Coronary artery (tissue), 2 donors: ENCODE measurements around the gene GJA1.
"Not testable (repeated sequence)": the region's sequence is repeated elsewhere in the genome, so short reads cannot be mapped to it uniquely, and the experiment has no call there.

Experiments used
- DNase-seq: peaks from one replicate; pipeline ENCODE4 v3.0.0-alpha.2; 2017; ENCODE audit warnings: low spot score
- H3K27ac ChIP-seq, 2 donors: fragments of 200-600 bp; sonication (generic); one replicate each; pipeline ENCODE4 v1.5.1; 2016 to 2019
- H3K4me3 ChIP-seq: fragments of 200-600 bp; sonication (generic); 2 replicates; pipeline ENCODE4 v1.5.1; 2016; ENCODE audit warnings: mild to moderate bottlenecking, moderate library complexity
- TF ChIP-seq, protein P1 (sequence below): fragments of 200-600 bp; sonication (generic); IDR thresholded peaks from one replicate; pipeline ENCODE4 v1.5.1; 2019; ENCODE audit warnings: antibody characterized with exemption

Gene GJA1

DNA sequence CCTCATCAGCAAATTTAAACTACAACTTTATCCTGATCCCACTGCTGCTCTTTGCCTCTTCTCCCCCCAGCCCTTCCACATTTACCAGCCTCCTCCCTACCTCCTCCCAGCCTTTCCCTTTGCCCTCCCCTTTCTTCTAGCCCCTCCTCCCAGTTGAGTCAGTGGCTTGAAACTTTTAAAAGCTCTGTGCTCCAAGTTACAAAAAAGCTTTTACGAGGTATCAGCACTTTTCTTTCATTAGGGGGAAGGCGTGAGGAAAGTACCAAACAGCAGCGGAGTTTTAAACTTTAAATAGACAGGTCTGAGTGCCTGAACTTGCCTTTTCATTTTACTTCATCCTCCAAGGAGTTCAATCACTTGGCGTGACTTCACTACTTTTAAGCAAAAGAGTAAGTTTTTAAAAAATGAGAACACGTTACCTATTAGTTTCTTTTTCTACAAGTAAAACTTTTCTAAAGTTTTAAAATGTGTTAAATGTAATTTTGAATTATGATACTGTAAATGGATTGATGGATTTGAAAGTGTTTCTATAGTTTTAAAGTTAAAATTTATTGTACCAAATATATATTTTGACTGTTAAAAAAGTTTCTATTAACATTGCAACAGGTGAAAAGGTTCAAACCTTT, at the start of gene GJA1:
TSS of gene GJA1 (plus strand) at position 203 of the 626 bp plus-strand sequence. CDS start 11,202 bp downstream, outside the sequence.
- Histone ChIP-seq H3K4me3 (peak within 1 kb of the TSS; percentile 80), H3K27ac (peak within 1 kb of the TSS; percentile 93 to 95)
- TF ChIP-seq, protein P1, sequence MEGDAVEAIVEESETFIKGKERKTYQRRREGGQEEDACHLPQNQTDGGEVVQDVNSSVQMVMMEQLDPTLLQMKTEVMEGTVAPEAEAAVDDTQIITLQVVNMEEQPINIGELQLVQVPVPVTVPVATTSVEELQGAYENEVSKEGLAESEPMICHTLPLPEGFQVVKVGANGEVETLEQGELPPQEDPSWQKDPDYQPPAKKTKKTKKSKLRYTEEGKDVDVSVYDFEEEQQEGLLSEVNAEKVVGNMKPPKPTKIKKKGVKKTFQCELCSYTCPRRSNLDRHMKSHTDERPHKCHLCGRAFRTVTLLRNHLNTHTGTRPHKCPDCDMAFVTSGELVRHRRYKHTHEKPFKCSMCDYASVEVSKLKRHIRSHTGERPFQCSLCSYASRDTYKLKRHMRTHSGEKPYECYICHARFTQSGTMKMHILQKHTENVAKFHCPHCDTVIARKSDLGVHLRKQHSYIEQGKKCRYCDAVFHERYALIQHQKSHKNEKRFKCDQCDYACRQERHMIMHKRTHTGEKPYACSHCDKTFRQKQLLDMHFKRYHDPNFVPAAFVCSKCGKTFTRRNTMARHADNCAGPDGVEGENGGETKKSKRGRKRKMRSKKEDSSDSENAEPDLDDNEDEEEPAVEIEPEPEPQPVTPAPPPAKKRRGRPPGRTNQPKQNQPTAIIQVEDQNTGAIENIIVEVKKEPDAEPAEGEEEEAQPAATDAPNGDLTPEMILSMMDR, result no peak
- DNase-seq, result no peak

DNA sequence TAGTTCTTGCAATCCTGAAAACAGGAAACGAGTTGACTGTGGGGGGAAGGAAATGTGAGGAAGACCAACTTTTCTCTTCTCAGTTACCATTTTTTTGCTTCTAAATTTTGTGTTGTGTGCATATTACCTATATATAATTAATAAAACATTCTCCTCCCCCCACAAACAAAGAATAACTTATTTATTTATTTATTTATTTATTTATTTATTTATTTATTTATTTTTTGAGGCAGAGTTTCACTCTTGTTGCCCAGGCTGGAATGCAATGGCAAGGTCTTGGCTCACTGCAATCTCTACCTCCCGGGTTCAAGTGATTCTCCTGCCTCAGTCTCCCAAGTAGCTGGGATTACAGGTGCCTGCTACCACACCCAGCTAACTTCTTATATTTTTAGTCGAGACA, 48.9 kb upstream of the GJA1 start:
- H3K27ac ChIP-seq, DNase-seq, H3K4me3 ChIP-seq: not testable (repeated sequence)

DNA sequence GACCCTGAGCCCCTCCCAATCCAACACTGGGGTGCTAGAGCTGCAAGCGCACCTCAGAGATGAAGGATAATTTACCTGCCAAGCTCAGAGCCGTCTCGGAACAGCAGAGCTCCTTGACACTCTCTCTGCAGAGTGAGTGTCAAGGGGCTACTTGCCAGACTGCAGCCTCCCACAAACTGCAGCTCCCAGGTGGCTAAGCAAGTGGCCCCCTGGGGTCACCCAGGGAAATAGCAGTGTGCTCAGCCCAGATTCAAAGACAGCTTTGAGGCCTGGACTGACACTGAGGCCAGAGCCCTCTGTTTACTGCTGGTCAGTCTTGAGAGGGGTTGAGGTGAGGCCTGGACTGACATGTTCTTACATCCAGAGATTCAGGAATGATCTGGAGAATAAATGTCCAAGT, 46.0 kb upstream of the GJA1 start:
- Histone ChIP-seq H3K27ac (no peak overlapping the region), H3K4me3 (no peak overlapping the region)
- no peak for DNase-seq
- TF ChIP-seq, protein P1, result no peak

DNA sequence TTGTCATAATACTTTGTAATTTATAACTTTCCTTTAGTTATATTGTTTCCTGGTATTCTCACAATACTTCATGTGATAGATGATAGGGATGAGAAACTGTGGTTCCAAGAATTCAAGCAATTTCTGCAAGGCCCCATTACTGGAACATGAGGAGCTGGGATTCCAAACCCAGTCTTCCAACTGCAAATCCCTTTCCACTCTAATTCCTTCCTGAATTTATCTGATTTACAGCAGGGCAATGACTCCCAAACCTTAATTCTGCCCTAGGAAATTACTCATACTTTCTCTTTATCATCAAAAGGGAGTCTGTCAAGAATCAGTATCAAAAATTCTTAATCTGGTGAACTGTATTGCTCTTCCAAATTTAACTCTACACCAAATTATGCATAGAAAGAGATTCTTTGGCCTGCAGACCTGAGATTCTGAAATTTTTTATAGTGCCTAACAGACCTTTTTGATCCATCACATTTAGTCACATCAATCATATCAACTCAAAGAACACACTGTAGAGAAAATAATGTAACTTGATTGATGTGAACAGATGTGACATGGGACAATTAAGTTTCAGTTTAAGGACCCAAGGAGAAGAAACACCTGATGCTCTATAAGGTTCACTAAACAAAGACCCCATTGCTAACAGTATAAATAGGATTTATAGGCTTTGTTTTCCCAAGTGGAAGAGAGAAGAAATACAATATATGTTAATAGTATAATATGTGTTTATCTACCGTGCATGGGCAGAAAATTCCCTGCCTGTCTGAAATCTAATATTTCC, 41.5 kb upstream of the GJA1 start:
- Histone ChIP-seq H3K4me3 (no peak overlapping the region), H3K27ac (no peak overlapping the region)
- TF ChIP-seq, protein P1, result no peak
- DNase-seq, result no peak

DNA sequence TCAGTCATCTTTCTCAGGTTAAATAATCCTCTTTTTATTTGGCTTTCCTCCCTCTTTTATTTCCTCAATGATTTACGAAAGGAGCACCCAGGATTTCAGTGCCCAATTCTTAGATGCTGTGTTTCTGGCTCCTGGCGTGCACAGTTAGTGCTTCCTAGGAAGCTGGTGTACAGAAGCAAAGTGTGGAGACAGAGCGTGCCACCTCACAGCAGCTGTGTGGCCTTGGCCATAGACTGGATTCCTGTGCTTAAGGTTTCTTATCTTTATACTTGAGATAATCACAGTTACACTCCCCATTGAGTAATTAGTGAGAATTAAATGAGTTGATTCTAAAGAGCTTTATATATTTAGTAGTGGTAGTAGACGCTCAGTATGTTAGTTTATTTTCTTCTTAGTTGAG, 39.7 kb upstream of the GJA1 start:
- H3K4me3 ChIP-seq, result no peak overlapping the region
- DNase-seq, result no peak
- no peak overlapping the region for H3K27ac ChIP-seq
- TF ChIP-seq, protein P1, result no peak

DNA sequence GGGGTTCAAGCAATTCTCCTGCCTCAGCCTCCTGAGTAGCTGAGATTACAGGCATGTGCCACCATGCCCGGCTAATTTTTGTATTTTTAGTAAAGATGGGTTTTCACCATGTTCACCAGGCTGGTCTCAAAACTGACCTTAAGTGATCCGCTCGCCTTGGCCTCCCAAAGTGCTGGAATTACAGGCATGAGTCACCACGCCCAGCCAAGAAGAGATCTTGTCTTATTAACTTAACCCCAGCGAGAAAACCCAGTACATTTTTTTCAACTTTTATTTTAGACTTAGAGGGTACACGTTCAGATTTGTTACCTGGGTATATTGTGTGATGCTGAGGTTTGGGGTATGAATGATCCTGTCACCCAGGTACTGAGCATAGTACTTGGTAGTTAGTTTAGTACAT, 38.3 kb upstream of the GJA1 start:
- DNase-seq, H3K4me3 ChIP-seq, H3K27ac ChIP-seq: not testable (repeated sequence)

DNA sequence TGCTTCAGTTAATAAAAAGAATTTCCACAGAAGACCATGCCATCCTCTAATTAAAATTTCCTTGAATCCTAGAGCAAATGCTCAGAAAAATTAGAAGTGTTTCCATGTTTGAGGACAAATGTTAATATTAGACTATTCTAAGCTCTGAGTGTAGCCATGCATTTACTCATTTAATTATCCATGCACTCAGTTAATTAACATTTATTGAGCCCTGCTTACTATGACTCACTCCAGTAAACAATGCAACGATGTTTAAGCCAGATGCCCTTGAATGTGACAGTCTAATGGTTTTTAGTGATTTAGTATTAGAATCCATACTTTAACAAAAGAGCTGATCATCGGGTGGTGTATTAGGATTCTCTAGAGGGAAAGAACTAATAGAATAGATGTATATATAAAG, 37.3 kb upstream of the GJA1 start:
- no peak overlapping the region for H3K4me3 ChIP-seq
- DNase-seq, result no peak
- no peak overlapping the region for H3K27ac ChIP-seq
- TF ChIP-seq, protein P1, result no peak

DNA sequence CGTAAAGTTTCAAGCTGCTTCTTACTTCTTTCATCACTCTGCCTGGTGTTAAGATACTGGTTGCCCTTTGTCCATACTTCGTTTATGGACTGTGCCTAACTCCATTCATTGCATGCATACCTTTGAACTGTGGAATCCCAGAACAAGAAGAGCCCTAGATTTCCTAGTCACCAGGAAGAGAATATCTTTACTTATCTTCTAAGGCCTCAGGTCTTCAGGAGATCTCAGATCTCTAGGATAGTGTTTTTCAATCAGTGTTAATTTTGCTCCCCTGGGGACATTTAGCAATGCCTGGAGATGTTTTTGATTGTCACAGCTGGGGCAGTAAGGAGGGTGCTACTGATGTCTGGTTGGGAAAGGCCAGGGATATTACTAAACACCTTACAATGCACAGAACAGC, 35.5 kb upstream of the GJA1 start:
- H3K4me3 ChIP-seq, result no peak overlapping the region
- TF ChIP-seq, protein P1, result no peak
- no peak overlapping the region for H3K27ac ChIP-seq
- no peak for DNase-seq
